ENCODE data around the gene MTG1. TPM values are rescaled to one million over a fixed set of nuclear protein-coding genes. Genes with fewer than 3 reads are reported as not detected.
A peak's percentile ranks its signal among the peaks of the same experiment; 100 is the strongest.

The MTG1 gene
- polyA plus RNA-seq, 4 donors: 67.4 to 124 (median 90.9) TPM

DNA sequence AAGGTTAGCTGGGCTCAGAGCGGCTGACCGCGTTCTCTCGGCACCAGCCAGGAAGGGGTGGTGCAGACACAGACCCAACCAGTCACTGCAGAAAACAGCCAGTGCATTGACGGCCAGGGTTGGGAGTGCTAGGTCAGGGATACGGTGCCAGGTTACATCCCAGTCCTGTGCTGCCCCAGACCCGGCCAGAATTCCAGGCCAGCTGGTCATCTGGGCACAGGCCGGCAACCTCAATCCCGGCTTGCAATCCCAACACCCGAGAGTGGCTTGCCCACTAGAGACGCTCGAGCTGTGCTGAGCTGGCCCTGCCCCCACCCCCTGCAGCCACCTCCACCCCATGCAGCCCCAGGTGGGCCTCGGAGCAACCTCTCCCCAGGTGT lies 43.0 kb upstream of the MTG1 start:
- H3K27me3 ChIP-seq (ENCODE audit: control insufficient read depth in 3 of 3, insufficient read depth in 3 of 3, low read length in 3 of 3): no peaks in the 10 kb centered on the region
- H3K27ac ChIP-seq (ENCODE audit: low read depth in 1 of 3, low read length in 2 of 3): peak overlapping the region in 1 of 3 donors; percentile 8
- H3K36me3 ChIP-seq (ENCODE audit: control insufficient read depth in 3 of 3, insufficient read depth in 2 of 3, low read depth in 1 of 3, low read length in 3 of 3): peaks cover 0 to 63% (median 0%) of the 10 kb centered on the region in 3 donors
- peaks cover 0 to 3% of the 10 kb centered on the region in 2 donors for H3K9me3 ChIP-seq (ENCODE audit: control insufficient read depth in 2 of 2, insufficient read depth in 1 of 2, low read depth in 1 of 2, low read length in 1 of 2)
- DNase-seq: no peak
- H3K4me1 ChIP-seq (ENCODE audit: control insufficient read depth in 3 of 3, insufficient read depth in 2 of 3, low read depth in 1 of 3, low read length in 2 of 3): peaks cover 0 to 33% (median 2%) of the 10 kb centered on the region in 3 donors
- 57 to 85% (median 72%) methylated on average over 11 to 13 of the region's 13 CpGs for WGBS, 3 donors
- FAIRE-seq: no peak
- H3K4me3 ChIP-seq (ENCODE audit: low read depth in 1 of 3, low read length in 3 of 3): no peak overlapping the region

DNA sequence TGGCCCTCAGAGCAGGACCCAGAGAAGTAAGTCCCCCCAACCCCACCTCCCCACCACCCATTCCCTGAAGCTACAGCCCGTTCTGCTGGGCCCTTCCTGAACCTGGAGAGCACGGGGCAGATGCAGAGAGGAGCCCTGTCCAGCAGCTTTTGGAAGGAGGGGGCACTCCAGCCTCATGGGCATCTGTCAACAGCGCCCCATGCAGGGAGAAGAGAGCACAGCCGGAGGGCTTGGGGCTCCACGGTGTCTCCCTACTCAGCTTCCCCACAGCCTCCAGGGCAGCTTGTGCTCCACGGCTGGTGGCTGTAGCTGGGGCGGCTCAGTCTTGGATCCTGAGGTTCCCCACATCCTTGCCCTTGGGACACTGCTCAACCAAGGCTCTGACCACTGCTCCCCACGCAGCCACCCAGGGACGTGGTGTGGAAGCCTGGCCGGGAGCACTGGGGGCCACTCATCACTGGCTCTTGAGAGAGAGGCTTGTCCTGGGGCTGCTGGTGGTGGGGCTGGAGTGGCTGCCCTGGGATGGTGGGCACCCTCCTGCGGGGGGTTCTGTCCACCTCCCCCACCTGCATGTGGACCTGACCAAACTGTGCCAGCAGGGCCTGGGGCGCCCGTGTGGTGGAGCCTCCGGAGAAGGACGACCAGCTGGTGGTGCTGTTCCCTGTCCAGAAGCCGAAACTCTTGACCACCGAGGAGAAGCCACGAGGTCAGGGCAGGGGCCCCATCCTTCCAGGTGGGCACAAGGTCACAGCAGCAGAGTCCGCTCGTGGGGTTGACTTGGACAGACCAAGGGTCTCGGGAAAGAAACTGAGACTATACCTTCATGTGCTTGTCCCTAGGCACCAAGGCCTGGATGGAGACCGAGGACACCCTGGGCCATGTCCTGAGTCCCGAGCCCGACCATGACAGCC lies 42.3 kb upstream of the MTG1 start:
- Histone ChIP-seq H3K27me3 (ENCODE audit: control insufficient read depth in 3 of 3, insufficient read depth in 3 of 3, low read length in 3 of 3) (no peaks in the 10 kb centered on the region), H3K4me1 (ENCODE audit: control insufficient read depth in 3 of 3, insufficient read depth in 2 of 3, low read depth in 1 of 3, low read length in 2 of 3) (peaks cover 1 to 40% (median 6%) of the 10 kb centered on the region in 3 donors), H3K9me3 (ENCODE audit: control insufficient read depth in 2 of 2, insufficient read depth in 1 of 2, low read depth in 1 of 2, low read length in 1 of 2) (peaks cover 0 to 2% of the 10 kb centered on the region in 2 donors), H3K27ac (ENCODE audit: low read depth in 1 of 3, low read length in 2 of 3) (no peak overlapping the region), H3K36me3 (ENCODE audit: control insufficient read depth in 3 of 3, insufficient read depth in 2 of 3, low read depth in 1 of 3, low read length in 3 of 3) (peaks cover 0 to 70% (median 2%) of the 10 kb centered on the region in 3 donors), H3K4me3 (ENCODE audit: low read depth in 1 of 3, low read length in 3 of 3) (no peak overlapping the region)
- FAIRE-seq (no peak), DNase-seq (no peak)
- 69 to 80% (median 79%) methylated on average over 22 to 24 of the region's 24 CpGs for WGBS, 3 donors

DNA sequence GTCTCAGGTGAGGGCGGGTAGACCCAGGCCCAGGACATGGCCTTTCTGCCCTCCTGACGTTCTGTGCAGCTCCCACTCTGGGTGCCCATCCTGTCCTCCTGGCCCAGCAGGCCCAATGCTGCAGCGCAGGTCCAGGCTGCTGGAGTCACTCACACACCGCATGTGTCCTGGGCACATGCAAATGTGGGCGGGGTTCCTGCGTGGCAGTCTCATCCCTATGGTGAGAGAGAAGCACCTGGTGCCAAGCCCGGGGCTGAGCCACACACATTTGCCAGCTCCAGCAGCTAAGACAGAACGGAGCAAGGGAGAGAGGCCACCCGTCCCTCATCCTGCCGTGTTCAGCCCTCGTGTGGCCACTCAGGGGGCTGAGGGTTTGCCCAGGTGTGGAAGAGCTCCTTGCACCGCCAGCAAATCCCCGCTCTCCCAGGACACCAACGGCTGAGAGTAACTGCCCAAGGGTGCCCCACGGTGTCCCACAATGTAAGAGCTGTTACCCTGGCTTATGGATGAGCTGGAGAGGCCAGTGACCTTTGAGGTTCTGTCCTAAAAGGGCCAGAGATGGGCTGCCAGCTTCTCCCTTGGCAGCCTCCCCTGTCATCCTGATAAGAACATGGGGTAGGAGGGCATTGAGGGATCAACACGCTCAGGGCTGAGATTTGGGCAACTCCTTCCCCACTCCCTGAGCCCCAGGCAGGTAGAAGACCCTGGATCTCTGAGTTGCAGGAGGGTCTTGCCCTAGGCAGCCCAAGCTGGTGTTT lies 40.6 kb upstream of the MTG1 start:
- WGBS, 3 donors: 37 to 64% (median 51%) methylated on average over 16 of the region's 16 CpGs
- no peak overlapping the region for H3K27ac ChIP-seq (ENCODE audit: low read depth in 1 of 3, low read length in 2 of 3)
- H3K36me3 ChIP-seq (ENCODE audit: control insufficient read depth in 3 of 3, insufficient read depth in 2 of 3, low read depth in 1 of 3, low read length in 3 of 3): peaks cover 0 to 70% (median 2%) of the 10 kb centered on the region in 3 donors
- FAIRE-seq (no peak), DNase-seq (peak in 1 of 2 donors; percentile 60)
- no peaks in the 10 kb centered on the region for H3K27me3 ChIP-seq (ENCODE audit: control insufficient read depth in 3 of 3, insufficient read depth in 3 of 3, low read length in 3 of 3)
- peaks cover 4 to 23% (median 6%) of the 10 kb centered on the region in 3 donors for H3K4me1 ChIP-seq (ENCODE audit: control insufficient read depth in 3 of 3, insufficient read depth in 2 of 3, low read depth in 1 of 3, low read length in 2 of 3)
- H3K4me3 ChIP-seq (ENCODE audit: low read depth in 1 of 3, low read length in 3 of 3): no peak overlapping the region
- H3K9me3 ChIP-seq (ENCODE audit: control insufficient read depth in 2 of 2, insufficient read depth in 1 of 2, low read depth in 1 of 2, low read length in 1 of 2): peaks cover 0 to 6% of the 10 kb centered on the region in 2 donors

DNA sequence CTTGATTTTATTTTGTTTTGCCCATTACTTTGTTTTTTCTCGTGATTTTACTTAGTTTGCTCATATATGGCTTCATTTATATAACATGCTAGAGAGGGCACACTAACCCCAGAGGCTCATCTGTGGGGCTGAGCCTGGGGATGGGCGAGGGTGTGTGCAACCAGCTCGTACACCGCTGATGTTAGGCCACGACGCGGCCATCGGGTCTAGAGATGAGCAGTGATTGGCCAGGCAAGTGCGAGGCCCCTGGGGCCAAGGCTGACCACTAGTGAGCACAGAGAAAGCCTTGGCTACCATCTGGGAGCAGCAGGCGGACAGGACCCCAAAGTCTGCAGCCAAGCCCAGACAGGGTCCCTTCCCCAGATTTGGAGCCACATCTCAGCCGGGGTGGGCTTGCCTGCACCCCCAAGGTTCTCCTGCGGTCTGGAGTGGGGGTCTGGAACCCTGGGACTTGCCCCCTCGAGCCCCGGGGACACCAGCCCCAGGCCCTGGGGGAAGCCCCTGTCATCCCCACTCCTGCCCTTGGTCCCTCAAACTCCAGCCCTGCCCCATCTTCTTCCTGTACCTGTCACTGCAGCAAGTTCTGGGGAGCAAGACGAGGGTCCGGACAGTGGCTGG lies 39.9 kb upstream of the MTG1 start:
- Histone ChIP-seq H3K4me3 (ENCODE audit: low read depth in 1 of 3, low read length in 3 of 3) (no peak overlapping the region), H3K27me3 (ENCODE audit: control insufficient read depth in 3 of 3, insufficient read depth in 3 of 3, low read length in 3 of 3) (no peaks in the 10 kb centered on the region), H3K4me1 (ENCODE audit: control insufficient read depth in 3 of 3, insufficient read depth in 2 of 3, low read depth in 1 of 3, low read length in 2 of 3) (peaks cover 4 to 28% (median 10%) of the 10 kb centered on the region in 3 donors), H3K36me3 (ENCODE audit: control insufficient read depth in 3 of 3, insufficient read depth in 2 of 3, low read depth in 1 of 3, low read length in 3 of 3) (peaks cover 0 to 68% (median 2%) of the 10 kb centered on the region in 3 donors), H3K9me3 (ENCODE audit: control insufficient read depth in 2 of 2, insufficient read depth in 1 of 2, low read depth in 1 of 2, low read length in 1 of 2) (peaks cover 0 to 7% of the 10 kb centered on the region in 2 donors), H3K27ac (ENCODE audit: low read depth in 1 of 3, low read length in 2 of 3) (no peak overlapping the region)
- FAIRE-seq (no peak), DNase-seq (no peak)
- 77 to 85% (median 82%) methylated on average over 15 to 16 of the region's 16 CpGs for WGBS, 3 donors

DNA sequence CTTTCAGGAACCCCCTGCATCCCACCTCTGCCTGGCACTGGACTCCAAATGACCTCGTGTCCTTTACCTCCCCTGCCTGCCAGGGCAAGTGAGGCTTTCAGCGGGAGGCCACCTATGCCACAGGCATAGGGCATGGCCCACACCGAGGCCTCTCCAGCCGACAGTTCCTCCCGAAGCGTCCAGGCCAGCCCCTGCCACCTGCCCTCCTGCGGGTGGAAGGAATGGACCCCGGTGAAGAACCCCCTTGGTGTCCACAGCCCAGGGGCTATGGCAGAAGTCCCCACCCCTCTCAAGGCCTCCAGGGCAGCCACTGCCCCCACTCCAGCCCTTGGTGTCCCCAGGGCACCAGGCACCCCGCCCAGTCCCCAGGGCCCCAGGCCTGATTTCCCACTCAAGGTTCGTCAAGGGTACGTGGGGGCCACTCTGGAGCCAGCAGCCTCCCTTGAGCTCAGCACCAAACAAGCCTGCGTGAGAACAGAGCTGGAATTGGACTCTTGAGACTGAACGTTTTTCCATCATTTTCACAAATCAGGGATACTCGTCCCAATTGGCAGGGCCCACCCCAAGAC lies 39.2 kb upstream of the MTG1 start:
- H3K9me3 ChIP-seq (ENCODE audit: control insufficient read depth in 2 of 2, insufficient read depth in 1 of 2, low read depth in 1 of 2, low read length in 1 of 2): peaks cover 0 to 7% of the 10 kb centered on the region in 2 donors
- H3K4me3 ChIP-seq (ENCODE audit: low read depth in 1 of 3, low read length in 3 of 3): no peak overlapping the region
- no peak overlapping the region for H3K27ac ChIP-seq (ENCODE audit: low read depth in 1 of 3, low read length in 2 of 3)
- DNase-seq (no peak), FAIRE-seq (no peak)
- WGBS, 3 donors: 87 to 92% (median 91%) methylated on average over 13 to 14 of the region's 14 CpGs
- peaks cover 4 to 27% (median 10%) of the 10 kb centered on the region in 3 donors for H3K4me1 ChIP-seq (ENCODE audit: control insufficient read depth in 3 of 3, insufficient read depth in 2 of 3, low read depth in 1 of 3, low read length in 2 of 3)
- H3K36me3 ChIP-seq (ENCODE audit: control insufficient read depth in 3 of 3, insufficient read depth in 2 of 3, low read depth in 1 of 3, low read length in 3 of 3): peaks cover 0 to 64% (median 2%) of the 10 kb centered on the region in 3 donors
- H3K27me3 ChIP-seq (ENCODE audit: control insufficient read depth in 3 of 3, insufficient read depth in 3 of 3, low read length in 3 of 3): no peaks in the 10 kb centered on the region

DNA sequence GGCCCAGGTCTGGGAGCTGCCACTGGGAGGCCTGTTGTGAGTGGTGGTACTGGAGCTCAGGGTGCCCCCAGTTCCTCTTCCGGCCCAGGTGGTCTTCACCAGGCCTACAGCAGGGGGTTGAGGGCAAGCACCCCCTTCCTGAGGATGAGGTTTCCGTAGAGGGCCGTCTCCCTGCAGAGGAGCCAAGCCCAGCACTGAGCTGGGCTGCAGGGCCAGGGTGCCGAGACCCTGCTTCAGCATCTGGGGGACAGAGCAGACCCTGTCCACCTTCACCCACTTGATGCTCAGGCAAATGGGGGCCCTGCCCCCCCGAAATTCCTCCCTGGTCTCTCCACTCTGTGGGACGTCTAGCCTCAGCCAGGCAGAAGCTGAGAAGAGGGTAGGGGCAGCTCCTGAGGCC lies 38.7 kb upstream of the MTG1 start:
- H3K36me3 ChIP-seq (ENCODE audit: control insufficient read depth in 3 of 3, insufficient read depth in 2 of 3, low read depth in 1 of 3, low read length in 3 of 3): peaks cover 0 to 60% (median 2%) of the 10 kb centered on the region in 3 donors
- peaks cover 0 to 7% of the 10 kb centered on the region in 2 donors for H3K9me3 ChIP-seq (ENCODE audit: control insufficient read depth in 2 of 2, insufficient read depth in 1 of 2, low read depth in 1 of 2, low read length in 1 of 2)
- H3K4me3 ChIP-seq (ENCODE audit: low read depth in 1 of 3, low read length in 3 of 3): no peak overlapping the region
- FAIRE-seq: no peak
- 89 to 96% (median 93%) methylated on average over 6 of the region's 6 CpGs for WGBS, 3 donors
- no peak for DNase-seq
- H3K27me3 ChIP-seq (ENCODE audit: control insufficient read depth in 3 of 3, insufficient read depth in 3 of 3, low read length in 3 of 3): no peaks in the 10 kb centered on the region
- no peak overlapping the region for H3K27ac ChIP-seq (ENCODE audit: low read depth in 1 of 3, low read length in 2 of 3)
- H3K4me1 ChIP-seq (ENCODE audit: control insufficient read depth in 3 of 3, insufficient read depth in 2 of 3, low read depth in 1 of 3, low read length in 2 of 3): peaks cover 4 to 27% (median 10%) of the 10 kb centered on the region in 3 donors

DNA sequence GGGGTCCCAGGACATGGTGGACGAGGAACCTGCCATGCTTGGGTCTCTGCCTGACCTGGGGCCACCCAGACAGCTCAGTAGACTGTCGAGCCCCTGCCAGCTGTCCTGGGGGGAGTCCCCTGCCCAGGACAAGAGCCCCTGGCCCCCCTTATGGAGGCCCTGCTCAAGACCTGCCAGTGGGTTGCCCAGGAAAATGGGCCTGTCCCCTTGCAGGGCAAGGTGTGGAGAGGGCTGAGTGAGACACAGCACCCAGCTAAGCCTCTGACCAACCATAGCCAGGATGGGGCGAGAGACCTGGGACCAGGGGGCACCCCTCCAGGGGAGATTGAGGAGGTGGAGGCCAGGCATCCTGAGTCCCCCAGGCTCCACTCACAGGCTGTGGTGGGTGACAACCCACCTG lies 38.0 kb upstream of the MTG1 start:
- 94 to 97% (median 96%) methylated on average over 3 of the region's 3 CpGs for WGBS, 3 donors
- Histone ChIP-seq H3K36me3 (ENCODE audit: control insufficient read depth in 3 of 3, insufficient read depth in 2 of 3, low read depth in 1 of 3, low read length in 3 of 3) (peaks cover 0 to 54% (median 2%) of the 10 kb centered on the region in 3 donors), H3K27ac (ENCODE audit: low read depth in 1 of 3, low read length in 2 of 3) (no peak overlapping the region), H3K27me3 (ENCODE audit: control insufficient read depth in 3 of 3, insufficient read depth in 3 of 3, low read length in 3 of 3) (no peaks in the 10 kb centered on the region), H3K4me3 (ENCODE audit: low read depth in 1 of 3, low read length in 3 of 3) (peak overlapping the region in 2 of 3 donors; percentile 62 to 90), H3K9me3 (ENCODE audit: control insufficient read depth in 2 of 2, insufficient read depth in 1 of 2, low read depth in 1 of 2, low read length in 1 of 2) (peaks cover 0 to 7% of the 10 kb centered on the region in 2 donors), H3K4me1 (ENCODE audit: control insufficient read depth in 3 of 3, insufficient read depth in 2 of 3, low read depth in 1 of 3, low read length in 2 of 3) (peaks cover 4 to 33% (median 13%) of the 10 kb centered on the region in 3 donors)
- no peak for DNase-seq
- no peak for FAIRE-seq
